Measurements from ENCODE around the gene TSEN34.
"Not testable (repeated sequence)": the region's sequence is repeated elsewhere in the genome, so short reads cannot be mapped to it uniquely, and the experiment has no call there.

The TSEN34 gene

DNA sequence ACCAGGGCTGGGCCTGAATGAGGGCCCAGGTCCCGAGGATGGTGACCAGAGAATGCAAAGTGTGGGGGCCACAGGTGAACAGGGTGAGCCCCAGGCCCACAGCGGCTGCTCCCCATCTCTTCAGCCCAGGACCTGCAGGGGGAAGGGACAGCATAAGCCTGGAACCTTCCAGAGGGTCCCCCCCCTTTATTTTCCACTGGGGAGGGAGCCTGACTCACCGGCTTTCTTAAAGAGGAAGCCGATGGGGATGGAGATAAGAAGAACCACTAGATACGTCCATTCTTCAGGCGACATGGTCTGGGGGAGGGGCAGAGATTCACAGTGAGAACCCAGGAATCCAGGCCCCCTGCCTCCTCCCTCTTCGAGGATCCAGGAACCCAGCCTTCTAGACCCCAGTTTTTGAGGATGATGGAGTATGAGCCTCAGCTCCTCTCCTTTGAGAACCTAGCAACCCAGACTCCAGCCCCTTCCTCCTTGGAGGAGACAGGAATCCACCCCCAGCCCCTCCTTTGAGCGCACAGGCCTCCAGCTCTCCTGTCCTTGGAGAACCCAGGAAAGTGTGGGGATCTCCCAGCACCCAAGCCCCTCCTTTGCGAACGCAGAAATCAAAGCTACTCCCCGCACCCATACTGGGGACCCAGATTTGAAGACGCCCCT lies 2.8 kb upstream of the TSEN34 start:
- DNase-seq (ENCODE audit: low spot score), result no peak

DNA sequence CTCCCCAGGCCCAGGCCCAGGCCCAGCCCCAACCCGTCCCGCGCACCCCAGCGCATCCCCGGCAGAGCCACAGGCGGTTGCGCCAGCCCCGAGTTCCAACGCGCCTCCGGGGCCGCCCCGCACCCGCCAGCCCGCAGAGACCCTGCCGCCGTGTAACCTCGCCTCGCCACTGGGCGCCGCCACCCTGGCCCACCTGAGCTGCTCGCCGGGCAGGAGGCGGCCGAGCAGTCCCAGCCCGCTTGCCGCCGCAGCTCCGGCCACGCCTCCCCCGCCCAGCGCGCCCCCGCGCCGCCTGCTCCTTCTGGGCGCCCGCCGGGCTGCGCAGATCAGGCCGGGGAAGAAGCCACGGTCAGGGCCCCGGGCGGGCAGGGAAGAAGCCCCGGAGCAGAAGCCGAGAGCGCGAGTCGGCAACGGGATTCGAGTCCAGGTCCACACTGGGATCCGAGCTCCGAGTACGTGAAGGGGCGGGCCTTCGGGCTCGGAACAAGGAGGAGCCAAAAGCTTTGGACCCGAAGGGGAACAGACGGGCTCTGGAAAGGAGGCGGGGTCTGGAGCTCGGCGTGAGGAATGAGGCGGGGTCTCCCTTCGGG lies 1.9 kb upstream of the TSEN34 start, which contains the start of gene MBOAT7:
Gene MBOAT7 (minus strand): TSS at position 436 of the 590 bp plus-strand sequence. CDS start 1,072 bp downstream, outside the sequence.
- DNase-seq (ENCODE audit: low spot score), result no peak

DNA sequence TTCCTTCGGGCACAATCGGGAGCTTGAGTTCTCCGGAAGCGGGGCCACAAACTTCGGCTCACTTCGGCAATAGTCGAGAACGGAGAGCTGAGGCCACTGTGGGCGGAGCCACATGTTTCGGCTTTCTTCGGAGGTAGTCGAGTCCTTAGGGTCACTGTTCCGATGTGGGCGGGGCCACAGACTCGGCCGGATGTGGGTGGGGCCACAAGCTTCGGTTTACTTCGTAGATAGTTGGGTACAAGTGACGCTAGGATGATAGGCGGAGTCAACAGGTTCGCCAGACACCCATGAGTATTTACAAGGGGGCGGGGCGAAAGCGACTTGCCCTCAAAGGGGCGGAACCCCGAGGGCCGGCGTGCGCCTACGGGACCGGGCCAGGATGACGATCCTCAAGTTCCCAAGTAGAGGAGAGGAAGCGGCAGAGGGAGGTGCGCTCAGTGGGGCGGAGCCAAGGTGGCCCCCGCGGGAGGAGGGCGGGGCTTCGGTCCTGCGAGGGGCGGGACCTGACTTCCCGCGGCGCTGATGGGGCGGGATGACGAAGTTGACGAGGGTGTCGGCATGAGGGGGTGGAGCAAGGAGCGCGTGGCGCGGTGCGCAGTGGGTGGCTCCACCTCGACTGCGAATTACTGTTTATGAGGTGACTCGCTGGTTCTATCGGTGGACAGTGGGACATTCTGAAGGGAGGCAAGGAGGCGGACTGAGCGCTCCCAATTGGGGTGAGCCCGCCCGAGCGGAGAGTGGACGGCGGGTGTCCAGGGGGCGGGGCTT lies 1.2 kb upstream of the TSEN34 start:
- peak; percentile 96 for DNase-seq (ENCODE audit: low spot score)

DNA sequence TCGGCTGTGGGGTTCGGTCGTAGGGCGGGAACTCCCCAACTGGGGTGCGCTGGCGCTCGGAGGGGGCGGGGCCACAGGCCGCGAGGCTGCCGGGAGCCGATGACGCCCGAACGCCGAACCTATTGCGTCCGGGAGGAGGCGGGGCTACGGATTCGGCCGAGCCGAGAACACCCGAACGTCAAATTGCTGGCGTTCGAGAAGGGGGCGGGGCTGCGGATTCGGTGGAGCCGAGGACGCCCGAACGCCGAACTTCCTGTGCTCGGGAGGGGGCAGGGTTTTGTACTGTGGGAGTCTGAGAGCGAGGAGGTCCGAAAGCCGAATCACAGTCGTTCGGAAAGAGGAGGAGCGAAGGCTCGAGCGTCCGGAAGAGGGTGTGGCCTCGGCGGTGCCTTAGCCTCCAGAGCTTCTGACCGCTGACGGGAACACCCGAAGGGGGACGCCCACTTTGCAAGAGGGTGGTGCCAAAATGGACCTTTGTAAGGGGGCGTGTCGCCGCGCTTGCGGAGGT lies 551 bp upstream of the TSEN34 start:
- peak; percentile 88 for DNase-seq (ENCODE audit: low spot score)

DNA sequence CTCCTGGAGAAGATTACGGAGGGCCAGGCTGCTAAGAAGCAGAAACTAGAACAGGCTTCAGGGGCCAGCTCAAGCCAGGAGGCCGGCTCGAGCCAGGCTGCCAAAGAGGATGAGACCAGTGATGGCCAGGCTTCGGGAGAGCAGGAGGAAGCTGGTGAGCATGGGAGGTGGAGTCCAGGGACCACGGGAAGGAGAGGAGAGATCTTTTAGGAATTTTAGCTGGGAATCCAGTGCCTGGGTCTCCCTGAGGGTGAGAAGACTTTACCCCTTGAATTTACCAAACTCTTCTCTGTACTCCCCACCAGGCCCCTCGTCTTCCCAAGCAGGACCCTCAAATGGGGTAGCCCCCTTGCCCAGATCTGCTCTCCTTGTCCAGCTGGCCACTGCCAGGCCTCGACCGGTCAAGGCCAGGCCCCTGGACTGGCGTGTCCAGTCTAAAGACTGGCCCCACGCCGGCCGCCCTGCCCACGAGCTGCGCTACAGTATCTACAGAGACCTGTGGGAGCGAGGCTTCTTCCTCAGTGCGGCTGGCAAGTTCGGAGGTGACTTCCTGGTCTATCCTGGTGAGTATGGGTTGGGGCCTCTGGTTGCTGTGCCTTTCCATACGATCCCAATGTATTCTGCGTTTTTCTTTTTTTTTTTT lies 824 bp downstream of the TSEN34 start:
- no peak for DNase-seq (ENCODE audit: low spot score)

DNA sequence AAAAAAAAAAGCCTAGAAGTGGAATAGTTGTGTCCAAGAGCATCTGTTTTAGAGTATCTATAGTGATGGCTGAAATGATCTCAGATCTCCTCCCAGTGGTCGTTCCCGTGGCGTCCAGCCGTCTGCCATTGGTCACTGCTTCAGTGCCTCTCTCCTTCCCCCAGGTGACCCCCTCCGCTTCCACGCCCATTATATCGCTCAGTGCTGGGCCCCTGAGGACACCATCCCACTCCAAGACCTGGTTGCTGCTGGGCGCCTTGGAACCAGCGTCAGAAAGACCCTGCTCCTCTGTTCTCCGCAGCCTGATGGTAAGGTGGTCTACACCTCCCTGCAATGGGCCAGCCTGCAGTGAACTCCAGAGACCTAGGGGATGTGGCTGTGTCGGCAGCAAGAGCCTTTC lies 1.9 kb downstream of the TSEN34 start:
- DNase-seq (ENCODE audit: low spot score), result no peak

DNA sequence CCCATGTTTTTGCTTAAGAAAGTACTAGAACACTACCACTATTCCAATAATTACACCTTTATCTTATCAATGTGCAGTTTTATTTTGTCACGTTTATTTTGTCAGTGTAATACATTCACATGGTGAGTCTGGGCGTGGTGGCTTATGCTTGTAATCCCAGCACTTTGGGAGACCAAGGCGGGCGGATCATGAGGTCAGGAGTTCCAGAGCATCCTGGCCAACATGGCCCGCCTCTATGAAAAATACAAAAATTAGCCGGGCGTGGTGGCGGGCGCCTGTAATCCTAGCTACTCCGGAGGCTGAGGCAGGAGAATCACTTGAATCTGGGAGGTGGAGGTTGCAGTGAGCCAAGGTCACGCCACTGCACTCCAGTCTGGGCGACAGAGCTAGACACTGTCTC lies 3.4 kb downstream of the TSEN34 start:
- DNase-seq (ENCODE audit: low spot score), result not testable (repeated sequence)

DNA sequence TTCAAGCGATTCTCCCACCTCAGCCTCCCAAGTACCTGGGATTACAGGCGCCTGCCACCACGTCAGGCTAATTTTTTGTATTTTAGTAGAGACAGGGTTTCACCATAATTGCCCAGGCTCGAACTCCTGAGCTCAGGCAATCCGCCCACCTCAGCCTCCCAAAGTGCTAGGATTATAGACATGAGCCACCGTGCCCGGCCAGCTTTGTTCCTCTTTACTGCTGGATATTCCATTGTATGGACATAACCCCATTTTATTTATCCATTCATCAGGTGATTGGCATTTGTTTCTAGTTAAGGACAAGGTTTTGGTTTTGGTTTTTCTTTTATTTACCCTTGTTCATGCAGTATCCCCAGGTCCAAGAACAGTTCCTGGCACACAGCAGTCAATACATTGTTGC lies 5.4 kb downstream of the TSEN34 start:
- no peak for DNase-seq (ENCODE audit: low spot score)

DNA sequence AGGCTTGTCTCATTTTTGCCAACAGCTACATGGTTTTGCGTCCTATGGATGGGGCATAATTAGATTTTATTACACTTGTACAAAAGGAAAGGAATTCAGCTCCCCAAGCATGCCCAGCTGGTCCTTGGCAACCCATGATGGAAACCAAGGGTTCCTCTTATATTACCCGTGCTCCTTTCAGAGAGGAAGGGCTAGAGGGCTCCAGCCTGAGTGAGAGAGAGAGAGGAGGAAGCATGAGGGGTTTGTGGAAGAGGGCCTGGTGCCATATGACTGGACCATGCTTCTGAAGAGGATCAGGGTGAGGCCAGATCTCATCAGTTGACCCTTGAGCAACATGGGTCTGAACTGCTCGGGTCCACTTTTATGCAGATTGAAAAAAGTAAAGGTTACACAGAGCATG lies 6.0 kb downstream of the TSEN34 start:
- no peak for DNase-seq (ENCODE audit: low spot score)

DNA sequence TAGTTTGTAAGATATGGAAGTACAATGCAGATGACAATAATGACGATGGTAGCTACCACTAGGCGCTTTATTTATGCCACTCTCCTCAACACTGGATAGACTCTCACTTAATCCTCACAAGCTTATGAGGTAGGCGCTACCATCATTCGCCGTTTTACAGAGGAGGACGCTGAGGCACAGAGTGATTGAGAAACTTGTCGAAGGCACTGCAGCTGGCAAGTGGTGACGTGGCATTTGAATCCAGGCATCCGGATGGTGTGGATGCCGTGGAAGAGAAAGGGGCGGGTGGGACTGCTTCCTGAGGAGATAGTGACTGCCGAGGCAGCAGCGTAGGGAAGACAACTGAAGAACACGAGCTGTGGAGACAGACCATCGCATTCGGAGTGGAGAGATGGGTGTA lies 8.3 kb downstream of the TSEN34 start:
- no peak for DNase-seq (ENCODE audit: low spot score)

DNA sequence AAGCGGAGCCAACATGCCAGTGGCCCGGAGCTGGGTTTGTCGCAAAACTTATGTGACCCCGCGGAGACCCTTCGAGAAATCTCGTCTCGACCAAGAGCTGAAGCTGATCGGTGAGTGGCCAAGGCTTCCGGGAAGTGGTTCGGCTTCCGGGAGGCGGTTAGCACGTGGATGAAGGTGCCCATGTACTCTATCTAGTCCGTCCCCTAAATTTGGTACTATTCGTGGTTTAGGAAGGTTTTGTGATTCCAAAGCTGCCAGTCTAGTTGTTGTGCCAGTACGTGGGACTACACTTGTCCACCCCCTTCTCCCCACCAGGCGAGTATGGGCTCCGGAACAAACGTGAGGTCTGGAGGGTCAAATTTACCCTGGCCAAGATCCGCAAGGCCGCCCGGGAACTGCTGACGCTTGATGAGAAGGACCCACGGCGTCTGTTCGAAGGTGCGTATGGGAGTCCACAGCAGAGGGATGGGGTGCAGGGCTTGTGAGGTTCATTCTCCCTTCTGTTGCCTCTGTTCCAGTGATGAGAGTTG lies 10.1 kb downstream of the TSEN34 start:
- DNase-seq (ENCODE audit: low spot score), result no peak

DNA sequence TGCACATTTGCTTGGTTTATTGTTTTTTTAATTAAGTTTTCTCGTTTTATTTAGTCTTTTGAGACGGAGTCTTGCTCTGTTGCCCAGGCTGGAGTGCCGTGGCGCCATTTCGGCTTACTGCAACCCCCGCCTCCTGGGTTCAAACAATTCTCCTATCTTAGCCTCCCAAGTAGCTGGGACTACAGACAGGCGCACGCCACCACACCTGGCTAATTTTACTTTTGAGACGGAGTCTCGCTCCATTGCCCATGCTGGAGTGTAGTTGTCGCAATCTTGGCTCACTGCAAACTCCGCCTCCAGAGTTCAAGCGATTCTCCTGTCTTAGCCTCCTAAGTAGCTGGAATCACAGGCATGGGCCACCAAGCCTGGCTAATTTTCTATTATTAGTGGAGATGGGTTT lies 10.9 kb downstream of the TSEN34 start:
- DNase-seq (ENCODE audit: low spot score), result no peak

DNA sequence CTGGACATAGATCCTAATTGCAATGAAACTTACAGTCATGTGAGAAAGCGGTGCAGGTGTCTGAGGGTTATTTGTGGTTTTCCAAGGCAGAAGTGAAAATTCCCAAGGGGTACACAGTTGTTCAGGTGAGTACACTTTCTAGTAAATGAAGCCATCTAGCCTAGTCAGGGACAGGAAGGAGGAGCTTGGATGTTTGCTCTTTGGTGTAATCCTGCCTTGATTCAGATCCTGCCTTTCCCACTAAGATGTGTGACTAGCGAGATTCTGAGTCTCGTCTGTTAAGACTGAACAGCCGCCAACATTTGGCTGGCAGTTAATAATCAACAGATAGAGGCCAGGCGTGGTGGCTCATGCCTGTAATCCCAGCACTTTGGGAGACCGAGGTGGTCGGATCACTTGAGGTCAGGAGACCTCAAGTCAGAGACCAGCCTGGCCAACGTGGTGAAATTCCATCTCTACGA lies 12.1 kb downstream of the TSEN34 start:
- no peak for DNase-seq (ENCODE audit: low spot score)

DNA sequence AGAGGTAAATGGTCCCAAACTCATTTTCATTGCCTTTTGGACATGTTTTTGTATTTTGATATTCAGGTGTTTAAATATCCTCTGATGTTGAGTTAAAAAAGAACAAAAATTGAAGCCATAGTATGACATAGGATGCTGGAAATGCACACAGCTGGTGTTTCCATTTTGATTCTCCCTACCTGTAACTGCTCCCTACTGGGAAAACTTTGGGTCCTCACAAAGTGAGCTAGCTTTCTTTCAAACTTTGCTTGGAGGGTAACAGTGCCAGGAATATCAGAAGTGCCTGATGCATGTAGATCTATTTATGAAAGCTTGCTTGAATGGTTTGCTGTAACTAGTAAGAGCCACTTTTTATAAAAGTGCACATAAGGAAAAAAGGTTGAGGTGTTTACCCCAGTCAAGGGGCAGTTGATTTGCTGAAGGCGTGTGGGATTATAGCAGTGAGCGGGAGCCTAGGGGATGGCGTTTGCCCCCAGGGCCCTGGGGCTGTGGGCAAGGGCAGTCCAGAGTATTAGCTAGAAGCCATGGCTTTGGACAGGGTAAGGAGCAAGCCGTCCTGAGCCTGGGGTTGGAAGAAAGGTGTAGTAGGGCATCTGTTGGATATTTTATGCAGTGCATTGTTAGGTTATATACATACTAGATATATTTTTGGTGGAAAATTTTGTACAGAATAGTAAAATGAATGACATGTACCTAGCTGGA lies 13.8 kb downstream of the TSEN34 start:
- no peak for DNase-seq (ENCODE audit: low spot score)

DNA sequence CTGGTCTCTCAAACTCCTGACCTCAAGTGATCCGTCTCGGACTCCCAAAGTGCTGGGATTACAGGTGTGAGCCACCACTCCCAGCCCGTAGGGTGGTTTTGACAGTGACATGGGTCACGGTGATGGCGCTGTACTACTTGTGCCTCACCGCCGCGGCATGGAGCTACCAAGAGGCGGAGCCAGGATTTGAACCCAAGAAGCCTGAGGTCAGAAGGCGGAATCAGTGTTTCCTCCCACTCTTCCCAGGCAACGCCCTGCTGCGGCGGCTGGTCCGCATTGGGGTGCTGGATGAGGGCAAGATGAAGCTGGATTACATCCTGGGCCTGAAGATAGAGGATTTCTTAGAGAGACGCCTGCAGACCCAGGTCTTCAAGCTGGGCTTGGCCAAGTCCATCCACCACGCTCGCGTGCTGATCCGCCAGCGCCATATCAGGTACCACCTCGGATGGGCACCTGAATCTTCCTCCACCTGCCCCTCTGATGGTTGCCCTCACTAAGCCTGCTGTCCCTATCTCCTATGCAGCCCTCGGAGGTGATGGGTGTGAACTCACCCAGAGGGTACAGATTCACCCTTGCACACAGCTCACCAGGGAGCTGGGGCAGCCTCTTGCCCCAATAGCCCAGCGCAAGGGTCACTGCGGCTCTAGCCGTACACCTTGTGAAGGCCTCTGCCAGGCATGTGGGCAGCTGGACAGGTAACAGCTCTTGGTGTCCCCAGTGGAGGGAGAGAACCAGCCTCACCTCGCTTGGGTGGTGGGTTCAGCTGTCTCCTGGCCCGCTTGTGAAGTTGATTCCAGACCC lies 15.1 kb downstream of the TSEN34 start:
- no peak for DNase-seq (ENCODE audit: low spot score)

DNA sequence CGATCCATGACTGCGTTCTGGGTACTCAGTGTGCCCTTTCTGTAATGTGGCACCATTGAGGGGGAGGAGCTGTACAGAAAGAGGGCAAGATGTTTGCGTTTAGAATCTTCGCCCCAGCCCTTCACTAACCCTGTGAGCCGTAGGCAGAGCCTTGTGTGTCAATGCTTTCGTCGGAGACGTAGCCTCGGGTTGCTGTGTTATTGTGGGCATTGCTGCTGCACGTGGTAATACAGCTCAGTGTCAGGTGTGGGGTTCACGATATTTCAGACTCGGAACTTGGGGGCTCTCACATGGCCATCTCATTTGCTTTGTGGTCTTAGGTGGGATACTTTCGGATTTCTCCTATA lies 15.7 kb downstream of the TSEN34 start:
- no peak for DNase-seq (ENCODE audit: low spot score)

DNA sequence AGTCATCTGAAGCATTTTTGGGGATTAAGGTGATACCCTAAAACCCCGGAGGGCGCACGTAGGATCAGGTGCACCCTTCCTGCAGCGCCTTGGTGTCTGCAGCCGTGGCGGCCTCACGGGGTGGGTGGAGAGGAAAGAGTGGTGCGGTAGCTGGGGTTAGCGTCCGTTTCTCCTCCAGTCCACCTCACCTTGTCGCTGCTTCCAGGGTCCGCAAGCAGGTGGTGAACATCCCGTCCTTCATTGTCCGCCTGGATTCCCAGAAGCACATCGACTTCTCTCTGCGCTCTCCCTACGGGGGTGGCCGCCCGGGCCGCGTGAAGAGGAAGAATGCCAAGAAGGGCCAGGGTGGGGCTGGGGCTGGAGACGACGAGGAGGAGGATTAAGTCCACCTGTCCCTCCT lies 16.1 kb downstream of the TSEN34 start:
- not testable (repeated sequence) for DNase-seq (ENCODE audit: low spot score)

DNA sequence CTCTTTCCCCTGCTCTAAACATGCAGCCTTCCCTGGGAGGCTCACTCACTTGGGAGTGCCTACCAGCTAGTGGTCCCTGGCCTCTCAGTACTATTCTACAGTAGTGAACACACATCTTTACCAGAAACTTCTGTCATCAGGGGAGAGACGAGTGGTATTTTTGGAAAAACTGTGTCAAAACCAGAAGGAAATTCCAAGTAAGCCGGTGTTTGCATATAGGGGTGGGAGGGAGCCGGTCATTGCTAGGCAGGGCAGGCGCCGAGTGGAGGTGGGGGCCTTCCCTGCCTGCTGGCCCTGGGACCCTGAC lies 16.5 kb downstream of the TSEN34 start:
- DNase-seq (ENCODE audit: low spot score), result no peak

DNA sequence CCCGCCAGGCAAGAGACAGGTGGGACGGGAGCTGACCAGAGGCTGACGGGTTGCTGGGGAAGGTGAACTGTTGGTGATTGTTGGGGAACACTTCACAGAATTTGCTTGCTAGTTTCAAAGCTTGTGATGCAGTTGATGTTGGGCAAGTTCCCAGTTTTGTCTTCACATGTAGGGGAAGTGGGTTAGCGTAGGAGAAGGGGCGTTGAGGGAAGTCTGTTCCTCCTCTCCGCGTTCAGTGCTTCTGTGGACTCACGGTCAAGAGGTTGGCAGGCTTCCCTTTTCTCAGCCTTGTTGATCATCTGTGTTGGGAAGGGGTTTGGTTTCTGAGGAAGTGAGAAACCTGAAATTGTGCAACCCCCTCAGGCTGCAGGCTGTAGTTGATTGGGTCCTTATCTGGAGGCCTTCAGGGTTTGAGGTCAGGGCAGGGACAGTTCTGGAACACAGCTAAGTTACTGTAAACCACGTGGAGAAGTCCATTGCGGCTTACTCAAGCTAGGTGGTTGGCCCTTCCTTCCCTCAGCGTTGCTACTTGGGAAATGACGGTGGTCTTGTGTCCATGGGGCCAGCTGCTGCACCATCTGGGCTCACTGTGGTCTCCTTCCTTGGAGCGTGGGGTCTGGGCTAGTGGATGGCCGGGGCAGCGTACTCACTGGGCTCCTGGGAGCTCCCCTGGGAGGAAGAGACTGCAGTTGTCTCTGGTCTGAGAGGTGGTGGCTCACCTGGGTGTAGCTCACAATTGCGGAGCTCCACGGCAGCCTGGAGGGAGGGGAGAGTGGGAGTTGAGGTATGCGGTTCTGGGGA lies 17.1 kb downstream of the TSEN34 start:
- no peak for DNase-seq (ENCODE audit: low spot score)

DNA sequence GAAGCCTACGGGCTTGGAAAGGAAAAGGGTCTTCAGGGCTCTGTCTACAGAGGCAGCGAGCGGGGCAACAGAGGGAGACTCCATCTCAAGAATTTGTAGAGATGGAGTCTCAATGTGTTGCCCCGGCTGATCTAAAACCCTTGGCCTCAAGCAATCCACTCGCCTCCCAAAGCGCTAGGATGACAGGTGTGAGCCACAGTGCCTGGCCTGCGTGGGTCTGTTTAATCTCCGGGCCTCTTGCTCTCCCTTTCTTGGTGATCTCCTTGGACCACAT lies 17.6 kb downstream of the TSEN34 start:
- no peak for DNase-seq (ENCODE audit: low spot score)

All from AG20443 (cell line).